ENCODE results near the gene LHFPL3.

Gene LHFPL3

GRCh38 chr7:104846731-104847130 is 518.3 kb downstream of the LHFPL3 start:
- Histone ChIP-seq H3K79me1 (replicated peaks; ENCODE audit: low read length, poor library complexity, severe bottlenecking) (no peaks in the 10 kb centered on the region), H3K9me3 (ENCODE audit: control insufficient read depth, low read length) (no peaks in the 10 kb centered on the region), H2BK15ac (ENCODE audit: low read depth, poor library complexity, severe bottlenecking) (no peak overlapping the region), H2BK12ac (ENCODE audit: low read length in 2 of 2) (no peak overlapping the region), H3K4me3 (ENCODE audit: insufficient read depth in 1 of 2, low read depth in 1 of 2, low read length in 2 of 2) (no peak overlapping the region), H2BK5ac (ENCODE audit: low read depth, low read length, poor library complexity, severe bottlenecking) (no peak overlapping the region), H3K27ac (ENCODE audit: low read length, poor library complexity, severe bottlenecking) (no peak overlapping the region), H3K23ac (ENCODE audit: low read length in 2 of 2) (no peak overlapping the region), H3K36me3 (ENCODE audit: control insufficient read depth in 1 of 2, insufficient read depth in 2 of 2, low read depth in 1 of 2, low read length in 2 of 2) (no peaks in the 10 kb centered on the region), H3K4me1 (ENCODE audit: control insufficient read depth, insufficient read depth, low read depth, low read length) (peaks cover 1% of the 10 kb centered on the region), H2AFZ (ENCODE audit: low read depth, low read length) (no peak overlapping the region), H3K18ac (ENCODE audit: low read depth in 1 of 2, low read length in 2 of 2) (no peak overlapping the region), H4K91ac (ENCODE audit: low read length) (no peak overlapping the region), H3K27me3 (ENCODE audit: control insufficient read depth in 1 of 2, insufficient read depth in 1 of 2, low read length in 2 of 2) (peaks cover 31 to 42% of the 10 kb centered on the region in 2 experiments), H3K9ac (ENCODE audit: low read length) (no peak overlapping the region), H3K4me2 (ENCODE audit: low read length, poor library complexity, severe bottlenecking) (no peak overlapping the region), H4K8ac (ENCODE audit: low read length) (no peak overlapping the region), H3K4ac (ENCODE audit: low read depth in 1 of 2, low read length in 2 of 2) (no peak overlapping the region), H2AK5ac (ENCODE audit: low read length, severe bottlenecking) (no peak overlapping the region), H2BK120ac (ENCODE audit: low read depth, low read length) (no peak overlapping the region), H3K14ac (ENCODE audit: low read length in 2 of 2) (no peak overlapping the region)
- WGBS = 83% methylated on average over 1 of the region's 1 CpG
- no peak for DNase-seq

GRCh38 chr7:104848138-104848990 is 520.0 kb downstream of the LHFPL3 start:
- Histone ChIP-seq H4K91ac (ENCODE audit: low read length) (no peak overlapping the region), H4K8ac (ENCODE audit: low read length) (no peak overlapping the region)

GRCh38 chr7:104850374-104850773 is 522.0 kb downstream of the LHFPL3 start:
- no peak overlapping the region for H3K23ac ChIP-seq (ENCODE audit: low read length in 2 of 2)
- no peak overlapping the region for H2AK5ac ChIP-seq (ENCODE audit: low read length, severe bottlenecking)
- peaks cover 28 to 34% of the 10 kb centered on the region in 2 experiments for H3K27me3 ChIP-seq (ENCODE audit: control insufficient read depth in 1 of 2, insufficient read depth in 1 of 2, low read length in 2 of 2)
- H4K8ac ChIP-seq (ENCODE audit: low read length) = no peak overlapping the region
- no peak overlapping the region for H3K27ac ChIP-seq (ENCODE audit: low read length, poor library complexity, severe bottlenecking)
- H3K4me1 ChIP-seq (ENCODE audit: control insufficient read depth, insufficient read depth, low read depth, low read length) = peaks cover 1% of the 10 kb centered on the region
- H3K4ac ChIP-seq (ENCODE audit: low read depth in 1 of 2, low read length in 2 of 2) = no peak overlapping the region
- no peak overlapping the region for H3K4me3 ChIP-seq (ENCODE audit: insufficient read depth in 1 of 2, low read depth in 1 of 2, low read length in 2 of 2)
- DNase-seq = no peak
- H3K9ac ChIP-seq (ENCODE audit: low read length) = no peak overlapping the region
- no peaks in the 10 kb centered on the region for H3K79me1 ChIP-seq (replicated peaks; ENCODE audit: low read length, poor library complexity, severe bottlenecking)
- H3K14ac ChIP-seq (ENCODE audit: low read length in 2 of 2) = no peak overlapping the region
- H3K36me3 ChIP-seq (ENCODE audit: control insufficient read depth in 1 of 2, insufficient read depth in 2 of 2, low read depth in 1 of 2, low read length in 2 of 2) = no peaks in the 10 kb centered on the region
- no peak overlapping the region for H2BK12ac ChIP-seq (ENCODE audit: low read length in 2 of 2)
- no peaks in the 10 kb centered on the region for H3K9me3 ChIP-seq (ENCODE audit: control insufficient read depth, low read length)
- no peak overlapping the region for H3K4me2 ChIP-seq (ENCODE audit: low read length, poor library complexity, severe bottlenecking)
- no peak overlapping the region for H2BK5ac ChIP-seq (ENCODE audit: low read depth, low read length, poor library complexity, severe bottlenecking)
- WGBS = 40% methylated on average over 1 of the region's 1 CpG
- no peak overlapping the region for H3K18ac ChIP-seq (ENCODE audit: low read depth in 1 of 2, low read length in 2 of 2)
- H2AFZ ChIP-seq (ENCODE audit: low read depth, low read length) = no peak overlapping the region
- no peak overlapping the region for H2BK120ac ChIP-seq (ENCODE audit: low read depth, low read length)
- no peak overlapping the region for H2BK15ac ChIP-seq (ENCODE audit: low read depth, poor library complexity, severe bottlenecking)
- no peak overlapping the region for H4K91ac ChIP-seq (ENCODE audit: low read length)

More at GRCh38 chr7:104848138-104848990, 520.0 kb downstream of the LHFPL3 start:
- no peak overlapping the region for H3K18ac ChIP-seq (ENCODE audit: low read depth in 1 of 2, low read length in 2 of 2)
- H3K4me1 ChIP-seq (ENCODE audit: control insufficient read depth, insufficient read depth, low read depth, low read length) = peaks cover 1% of the 10 kb centered on the region
- no peak overlapping the region for H3K23ac ChIP-seq (ENCODE audit: low read length in 2 of 2)
- no peak overlapping the region for H3K9ac ChIP-seq (ENCODE audit: low read length)
- no peak overlapping the region for H3K27ac ChIP-seq (ENCODE audit: low read length, poor library complexity, severe bottlenecking)
- no peak overlapping the region for H2AK5ac ChIP-seq (ENCODE audit: low read length, severe bottlenecking)
- H3K36me3 ChIP-seq (ENCODE audit: control insufficient read depth in 1 of 2, insufficient read depth in 2 of 2, low read depth in 1 of 2, low read length in 2 of 2) = no peaks in the 10 kb centered on the region
- H3K4me3 ChIP-seq (ENCODE audit: insufficient read depth in 1 of 2, low read depth in 1 of 2, low read length in 2 of 2) = no peak overlapping the region
- H2BK15ac ChIP-seq (ENCODE audit: low read depth, poor library complexity, severe bottlenecking) = no peak overlapping the region
- H3K9me3 ChIP-seq (ENCODE audit: control insufficient read depth, low read length) = no peaks in the 10 kb centered on the region
- WGBS = 68% methylated on average over 6 of the region's 7 CpGs
- no peak overlapping the region for H2AFZ ChIP-seq (ENCODE audit: low read depth, low read length)
- no peak overlapping the region for H3K4ac ChIP-seq (ENCODE audit: low read depth in 1 of 2, low read length in 2 of 2)
- H2BK12ac ChIP-seq (ENCODE audit: low read length in 2 of 2) = no peak overlapping the region
- no peak overlapping the region for H3K4me2 ChIP-seq (ENCODE audit: low read length, poor library complexity, severe bottlenecking)
- no peak overlapping the region for H2BK120ac ChIP-seq (ENCODE audit: low read depth, low read length)
- no peak overlapping the region for H3K14ac ChIP-seq (ENCODE audit: low read length in 2 of 2)
- no peak overlapping the region for H2BK5ac ChIP-seq (ENCODE audit: low read depth, low read length, poor library complexity, severe bottlenecking)
- DNase-seq = peak; percentile 54
- H3K27me3 ChIP-seq (ENCODE audit: control insufficient read depth in 1 of 2, insufficient read depth in 1 of 2, low read length in 2 of 2) = peaks cover 37 to 38% of the 10 kb centered on the region in 2 experiments
- no peaks in the 10 kb centered on the region for H3K79me1 ChIP-seq (replicated peaks; ENCODE audit: low read length, poor library complexity, severe bottlenecking)

GRCh38 chr7:104851268-104851667 is 522.9 kb downstream of the LHFPL3 start:
- Histone ChIP-seq H3K79me1 (replicated peaks; ENCODE audit: low read length, poor library complexity, severe bottlenecking) (no peaks in the 10 kb centered on the region), H3K18ac (ENCODE audit: low read depth in 1 of 2, low read length in 2 of 2) (no peak overlapping the region), H3K9me3 (ENCODE audit: control insufficient read depth, low read length) (no peaks in the 10 kb centered on the region), H3K9ac (ENCODE audit: low read length) (no peak overlapping the region), H3K14ac (ENCODE audit: low read length in 2 of 2) (no peak overlapping the region), H3K4ac (ENCODE audit: low read depth in 1 of 2, low read length in 2 of 2) (no peak overlapping the region), H2AFZ (ENCODE audit: low read depth, low read length) (no peak overlapping the region), H3K4me2 (ENCODE audit: low read length, poor library complexity, severe bottlenecking) (no peak overlapping the region), H3K27ac (ENCODE audit: low read length, poor library complexity, severe bottlenecking) (no peak overlapping the region), H2BK15ac (ENCODE audit: low read depth, poor library complexity, severe bottlenecking) (no peak overlapping the region), H4K91ac (ENCODE audit: low read length) (no peak overlapping the region), H3K36me3 (ENCODE audit: control insufficient read depth in 1 of 2, insufficient read depth in 2 of 2, low read depth in 1 of 2, low read length in 2 of 2) (no peaks in the 10 kb centered on the region), H3K4me3 (ENCODE audit: insufficient read depth in 1 of 2, low read depth in 1 of 2, low read length in 2 of 2) (no peak overlapping the region), H3K27me3 (ENCODE audit: control insufficient read depth in 1 of 2, insufficient read depth in 1 of 2, low read length in 2 of 2) (peaks cover 19 to 29% of the 10 kb centered on the region in 2 experiments), H3K23ac (ENCODE audit: low read length in 2 of 2) (no peak overlapping the region), H2BK120ac (ENCODE audit: low read depth, low read length) (no peak overlapping the region), H2BK12ac (ENCODE audit: low read length in 2 of 2) (no peak overlapping the region), H4K8ac (ENCODE audit: low read length) (no peak overlapping the region), H2BK5ac (ENCODE audit: low read depth, low read length, poor library complexity, severe bottlenecking) (no peak overlapping the region), H2AK5ac (ENCODE audit: low read length, severe bottlenecking) (no peak overlapping the region), H3K4me1 (ENCODE audit: control insufficient read depth, insufficient read depth, low read depth, low read length) (peaks cover 1% of the 10 kb centered on the region)
- DNase-seq = no peak
- 100% methylated on average over 2 of the region's 2 CpGs for WGBS
